ENCODE measurements around the gene AMPH.
A peak's percentile ranks its signal among the peaks of the same experiment; 100 is the strongest.

The AMPH gene

GRCh38 chr7:38482521-38482920 lies 148.7 kb downstream of the AMPH start:
- Mint-ChIP-seq H3K27me3 (peaks cover 22% of the 10 kb centered on the region), H3K27ac (no peak overlapping the region), H3K4me3 (no peak overlapping the region), H3K4me1 (ENCODE audit: low read depth) (no peaks in the 10 kb centered on the region), H3K9me3 (peaks cover 14% of the 10 kb centered on the region), H3K36me3 (ENCODE audit: low read depth) (no peaks in the 10 kb centered on the region)
- no peak for DNase-seq

DNA sequence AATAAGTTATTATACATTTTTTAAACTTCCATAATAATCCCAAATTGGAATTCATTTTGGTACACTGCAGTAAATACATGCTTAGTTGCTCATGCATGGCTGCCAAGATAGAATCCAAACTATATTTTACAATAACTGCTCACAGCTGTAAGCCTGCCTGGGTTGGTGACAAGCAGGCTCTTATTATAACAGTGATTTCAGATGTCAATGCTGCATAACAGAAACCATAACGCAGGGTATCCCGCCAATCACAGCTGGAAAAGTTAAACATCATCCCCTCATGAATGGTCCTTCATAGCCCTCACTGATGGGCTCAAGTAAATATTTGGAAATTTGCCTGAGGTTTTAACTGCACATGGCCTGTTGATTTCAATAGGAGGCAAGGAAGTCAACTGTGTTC lies 149.8 kb downstream of the AMPH start:
- H3K27me3 Mint-ChIP-seq: peaks cover 19% of the 10 kb centered on the region
- H3K9me3 Mint-ChIP-seq: peaks cover 14% of the 10 kb centered on the region
- H3K27ac Mint-ChIP-seq: no peak overlapping the region
- no peak for DNase-seq
- no peaks in the 10 kb centered on the region for H3K36me3 Mint-ChIP-seq (ENCODE audit: low read depth)
- no peak overlapping the region for H3K4me3 Mint-ChIP-seq
- H3K4me1 Mint-ChIP-seq (ENCODE audit: low read depth): no peaks in the 10 kb centered on the region

DNA sequence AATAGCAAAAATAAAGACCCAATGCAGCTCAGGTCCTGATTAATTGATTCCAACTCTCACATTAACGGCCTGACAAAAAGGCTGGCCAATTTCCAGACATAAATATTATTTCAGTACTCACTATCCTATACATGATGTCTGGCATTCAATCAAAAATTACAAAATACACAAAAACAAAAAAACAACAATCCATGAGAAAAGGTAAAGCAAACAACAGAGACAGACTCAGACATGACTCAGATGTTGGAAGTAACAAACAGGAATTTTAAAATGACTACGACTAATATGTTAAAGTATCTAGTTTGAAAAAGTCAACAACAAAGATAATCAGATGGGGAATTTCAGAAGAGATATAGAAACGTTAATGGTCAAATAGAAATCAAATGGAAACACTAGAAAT lies 152.8 kb downstream of the AMPH start:
- Mint-ChIP-seq H3K36me3 (ENCODE audit: low read depth) (no peaks in the 10 kb centered on the region), H3K27ac (no peak overlapping the region), H3K9me3 (peaks cover 7% of the 10 kb centered on the region), H3K27me3 (peaks cover 12% of the 10 kb centered on the region), H3K4me1 (ENCODE audit: low read depth) (no peaks in the 10 kb centered on the region), H3K4me3 (no peak overlapping the region)
- DNase-seq: no peak

DNA sequence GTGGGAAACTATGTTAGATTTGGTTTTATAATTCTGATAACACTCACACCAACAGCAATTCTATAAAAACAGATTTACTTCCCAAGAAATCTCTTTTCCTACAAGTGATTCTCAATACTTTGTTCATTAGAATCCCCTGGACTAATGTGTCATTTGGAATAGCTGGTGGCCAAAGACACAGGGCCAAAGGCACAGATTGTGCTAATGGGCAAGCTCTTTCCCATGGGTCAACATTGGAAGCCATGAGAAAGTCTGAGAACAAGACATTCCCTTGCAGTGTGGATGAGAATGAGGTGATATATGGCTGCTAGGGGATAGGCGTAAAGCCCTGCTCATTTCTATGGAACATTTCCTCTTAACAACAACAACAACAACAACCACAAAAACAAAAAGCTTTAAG lies 153.8 kb downstream of the AMPH start:
- H3K4me1 Mint-ChIP-seq (ENCODE audit: low read depth): no peaks in the 10 kb centered on the region
- H3K4me3 Mint-ChIP-seq: no peak overlapping the region
- DNase-seq: no peak
- H3K27ac Mint-ChIP-seq: no peak overlapping the region
- H3K27me3 Mint-ChIP-seq: peaks cover 3% of the 10 kb centered on the region
- H3K9me3 Mint-ChIP-seq: no peaks in the 10 kb centered on the region
- no peaks in the 10 kb centered on the region for H3K36me3 Mint-ChIP-seq (ENCODE audit: low read depth)

GRCh38 chr7:38476764-38477163 lies 154.4 kb downstream of the AMPH start:
- Mint-ChIP-seq H3K27ac (no peak overlapping the region), H3K36me3 (ENCODE audit: low read depth) (no peaks in the 10 kb centered on the region), H3K4me1 (ENCODE audit: low read depth) (no peaks in the 10 kb centered on the region), H3K4me3 (no peak overlapping the region), H3K9me3 (no peaks in the 10 kb centered on the region), H3K27me3 (peaks cover 3% of the 10 kb centered on the region)
- DNase-seq: no peak

GRCh38 chr7:38465956-38466355 lies 165.2 kb downstream of the AMPH start:
- Mint-ChIP-seq H3K4me1 (ENCODE audit: low read depth) (peaks cover 25% of the 10 kb centered on the region), H3K9me3 (no peaks in the 10 kb centered on the region), H3K27me3 (no peaks in the 10 kb centered on the region), H3K27ac (no peak overlapping the region), H3K4me3 (no peak overlapping the region), H3K36me3 (ENCODE audit: low read depth) (no peaks in the 10 kb centered on the region)
- no peak for DNase-seq

GRCh38 chr7:38463277-38464225 lies 167.6 kb downstream of the AMPH start:
- peaks cover 3% of the 10 kb centered on the region for H3K9me3 Mint-ChIP-seq
- peak; percentile 87 for DNase-seq
- peaks cover 25% of the 10 kb centered on the region for H3K4me1 Mint-ChIP-seq (ENCODE audit: low read depth)
- no peaks in the 10 kb centered on the region for H3K27me3 Mint-ChIP-seq
- no peaks in the 10 kb centered on the region for H3K36me3 Mint-ChIP-seq (ENCODE audit: low read depth)
- peak overlapping the region; percentile 45 for H3K27ac Mint-ChIP-seq
- peak overlapping the region; percentile 68 for H3K4me3 Mint-ChIP-seq

DNA sequence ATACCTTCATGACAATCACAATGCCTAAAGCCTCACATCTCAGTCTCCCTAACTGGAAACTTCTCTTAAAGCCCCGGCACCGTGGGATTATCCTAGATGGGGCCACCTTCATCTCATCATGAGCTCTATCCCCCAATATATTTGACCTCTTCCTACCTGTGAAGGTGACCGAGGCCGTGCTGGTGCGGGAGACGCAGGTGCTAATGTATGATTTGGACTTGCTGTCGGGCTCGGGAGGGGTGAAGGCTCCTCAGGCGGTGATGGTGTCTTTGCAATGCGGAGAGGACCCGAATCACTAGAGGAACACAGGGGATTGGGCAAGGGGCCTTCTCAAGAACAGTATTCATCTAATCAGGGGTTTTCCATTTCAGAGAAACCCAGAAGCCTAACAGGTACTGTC lies 168.4 kb downstream of the AMPH start:
- Mint-ChIP-seq H3K4me1 (ENCODE audit: low read depth) (peaks cover 25% of the 10 kb centered on the region), H3K36me3 (ENCODE audit: low read depth) (no peaks in the 10 kb centered on the region), H3K4me3 (peak overlapping the region; percentile 68), H3K9me3 (peaks cover 3% of the 10 kb centered on the region), H3K27ac (peak overlapping the region; percentile 45), H3K27me3 (no peaks in the 10 kb centered on the region)
- DNase-seq: no peak

- Mint-ChIP-seq H3K27ac (no peak overlapping the region), H3K4me3 (no peak overlapping the region), H3K4me1 (ENCODE audit: low read depth) (peaks cover 25% of the 10 kb centered on the region), H3K27me3 (no peaks in the 10 kb centered on the region), H3K36me3 (ENCODE audit: low read depth) (no peaks in the 10 kb centered on the region), H3K9me3 (peaks cover 3% of the 10 kb centered on the region)
- DNase-seq: no peak
Measured at GRCh38 chr7:38461887-38462286, 169.3 kb downstream of the AMPH start.

DNA sequence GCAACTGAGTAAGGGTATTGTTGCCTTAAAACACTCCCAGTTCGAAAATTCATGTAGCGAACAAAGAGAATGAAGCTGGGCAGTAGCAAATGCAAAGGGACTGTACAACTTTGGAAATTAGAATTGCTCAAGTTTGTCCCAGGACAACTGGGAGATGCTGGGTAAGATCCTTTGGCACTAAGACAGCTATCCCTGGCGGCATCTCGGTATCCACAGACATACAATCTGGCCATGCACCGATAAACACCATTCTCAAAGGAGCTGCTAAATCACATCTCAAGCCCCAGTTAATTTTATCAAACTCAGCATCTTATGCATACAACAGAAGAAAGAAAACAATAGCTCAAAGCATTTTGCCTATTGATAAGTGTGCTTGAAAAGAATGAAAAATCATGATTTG lies 177.3 kb downstream of the AMPH start:
- Mint-ChIP-seq H3K27me3 (peaks cover 19% of the 10 kb centered on the region), H3K36me3 (ENCODE audit: low read depth) (no peaks in the 10 kb centered on the region), H3K4me1 (ENCODE audit: low read depth) (peaks cover 1% of the 10 kb centered on the region), H3K4me3 (no peak overlapping the region), H3K9me3 (peaks cover under 1% of the 10 kb centered on the region), H3K27ac (no peak overlapping the region)
- DNase-seq: no peak

- no peak for DNase-seq
- Mint-ChIP-seq H3K4me1 (ENCODE audit: low read depth) (peaks cover 6% of the 10 kb centered on the region), H3K9me3 (no peaks in the 10 kb centered on the region), H3K27me3 (peaks cover 19% of the 10 kb centered on the region), H3K36me3 (ENCODE audit: low read depth) (no peaks in the 10 kb centered on the region), H3K4me3 (no peak overlapping the region), H3K27ac (no peak overlapping the region)
Measured at GRCh38 chr7:38453168-38453567, 178.0 kb downstream of the AMPH start.

GRCh38 chr7:38452681-38453108 lies 178.5 kb downstream of the AMPH start:
- H3K4me3 Mint-ChIP-seq: no peak overlapping the region
- H3K27ac Mint-ChIP-seq: no peak overlapping the region
- DNase-seq: no peak
- no peaks in the 10 kb centered on the region for H3K36me3 Mint-ChIP-seq (ENCODE audit: low read depth)
- no peaks in the 10 kb centered on the region for H3K9me3 Mint-ChIP-seq
- H3K27me3 Mint-ChIP-seq: peaks cover 19% of the 10 kb centered on the region
- peaks cover 6% of the 10 kb centered on the region for H3K4me1 Mint-ChIP-seq (ENCODE audit: low read depth)

- no peak for DNase-seq
- Mint-ChIP-seq H3K27ac (no peak overlapping the region), H3K4me1 (ENCODE audit: low read depth) (peaks cover 6% of the 10 kb centered on the region), H3K4me3 (no peak overlapping the region), H3K27me3 (peaks cover 19% of the 10 kb centered on the region), H3K36me3 (ENCODE audit: low read depth) (no peaks in the 10 kb centered on the region), H3K9me3 (no peaks in the 10 kb centered on the region)
Measured at GRCh38 chr7:38451840-38452239, 179.3 kb downstream of the AMPH start.

DNA sequence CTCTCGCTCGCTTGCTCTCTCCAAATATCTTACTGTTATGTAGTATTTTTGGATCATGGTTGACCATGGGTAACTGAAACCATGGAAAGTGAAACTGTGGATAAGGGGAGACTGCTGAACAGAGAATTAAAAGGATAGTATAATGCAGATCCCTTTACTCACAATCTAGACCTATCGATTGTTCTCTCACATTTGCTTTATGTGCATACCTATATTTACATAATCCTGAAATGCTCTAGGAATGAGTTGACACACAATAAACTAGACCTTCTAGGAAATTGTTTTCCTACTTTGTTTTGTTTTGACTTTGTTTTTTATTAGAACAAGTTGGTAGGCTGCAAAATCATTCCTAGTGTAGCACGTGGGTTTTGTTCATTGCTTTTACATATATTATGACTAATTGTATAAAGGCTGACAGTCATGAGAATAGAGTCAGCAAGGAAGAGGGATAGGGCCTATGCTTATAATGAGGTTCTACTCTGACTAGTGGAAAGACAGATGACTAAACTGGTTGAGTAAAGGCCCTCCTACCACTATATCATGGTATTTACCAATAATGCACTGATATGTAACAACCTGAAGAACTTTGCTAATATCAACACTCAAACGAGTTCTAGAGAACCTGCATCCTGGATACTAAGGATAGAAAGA lies 182.5 kb downstream of the AMPH start:
- Mint-ChIP-seq H3K27ac (no peak overlapping the region), H3K9me3 (no peaks in the 10 kb centered on the region), H3K27me3 (peaks cover 19% of the 10 kb centered on the region), H3K4me3 (no peak overlapping the region), H3K4me1 (ENCODE audit: low read depth) (peaks cover 6% of the 10 kb centered on the region), H3K36me3 (ENCODE audit: low read depth) (no peaks in the 10 kb centered on the region)
- no peak for DNase-seq

GRCh38 chr7:38448054-38448453 lies 183.1 kb downstream of the AMPH start:
- H3K27me3 Mint-ChIP-seq: peaks cover 14% of the 10 kb centered on the region
- H3K4me3 Mint-ChIP-seq: no peak overlapping the region
- H3K36me3 Mint-ChIP-seq (ENCODE audit: low read depth): no peaks in the 10 kb centered on the region
- H3K27ac Mint-ChIP-seq: no peak overlapping the region
- no peak for DNase-seq
- H3K4me1 Mint-ChIP-seq (ENCODE audit: low read depth): peaks cover 6% of the 10 kb centered on the region
- H3K9me3 Mint-ChIP-seq: no peaks in the 10 kb centered on the region

All from activated T-cell treated with anti-CD3 and anti-CD28 coated beads, Interleukin-2, amount 50 U/mL, for 24 hours (primary cell).